ENCODE data around the gene PRODH2.
"Not testable (repeated sequence)": the region's sequence is repeated elsewhere in the genome, so short reads cannot be mapped to it uniquely, and the experiment has no call there.

Gene PRODH2

DNA sequence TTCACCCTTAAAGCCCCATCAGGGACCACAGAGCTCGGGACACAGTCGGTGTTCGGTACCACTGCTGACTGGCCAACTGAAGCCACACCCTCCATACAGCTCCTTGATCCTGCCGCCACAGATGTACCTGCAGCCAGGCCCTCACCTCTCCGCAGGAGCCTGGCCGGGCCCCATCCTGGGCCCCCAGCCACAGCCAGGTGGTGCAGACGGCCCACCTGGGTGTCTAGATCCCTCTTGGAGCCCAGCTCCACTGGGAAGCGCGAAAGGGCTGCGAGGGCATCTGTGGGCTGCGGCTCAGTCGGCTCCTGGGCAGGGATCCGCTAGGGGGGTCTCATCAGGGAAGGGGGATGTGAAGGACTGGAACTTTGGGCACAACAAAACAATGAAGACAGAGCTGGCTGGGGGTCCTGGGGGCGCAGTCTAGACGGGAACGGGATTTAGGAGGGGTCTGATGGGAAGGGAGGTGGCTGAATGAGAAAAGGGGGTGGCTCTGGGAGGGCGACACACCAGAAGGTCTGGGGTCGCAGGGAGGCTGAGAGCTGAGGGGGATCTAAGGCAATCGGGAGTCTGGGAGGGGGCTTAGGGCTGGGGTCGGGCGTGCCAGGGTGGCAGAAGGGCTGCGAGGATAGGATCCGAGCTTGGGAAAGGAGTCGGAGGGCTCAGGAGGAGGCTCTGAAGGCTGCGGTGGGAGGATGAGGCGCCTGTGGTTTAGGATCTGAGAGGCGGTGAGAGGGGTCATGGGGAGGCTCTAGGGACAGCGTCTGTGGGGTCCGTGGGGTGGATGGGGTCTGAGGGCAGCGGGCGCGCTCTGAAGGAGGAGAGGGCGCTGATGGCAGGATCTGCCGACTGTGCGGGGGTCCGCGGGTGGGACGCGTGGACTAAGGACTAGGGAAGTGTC lies 15.8 kb downstream of the PRODH2 start:
- no peak for DNase-seq (ENCODE audit: low read depth in 3 of 3)

DNA sequence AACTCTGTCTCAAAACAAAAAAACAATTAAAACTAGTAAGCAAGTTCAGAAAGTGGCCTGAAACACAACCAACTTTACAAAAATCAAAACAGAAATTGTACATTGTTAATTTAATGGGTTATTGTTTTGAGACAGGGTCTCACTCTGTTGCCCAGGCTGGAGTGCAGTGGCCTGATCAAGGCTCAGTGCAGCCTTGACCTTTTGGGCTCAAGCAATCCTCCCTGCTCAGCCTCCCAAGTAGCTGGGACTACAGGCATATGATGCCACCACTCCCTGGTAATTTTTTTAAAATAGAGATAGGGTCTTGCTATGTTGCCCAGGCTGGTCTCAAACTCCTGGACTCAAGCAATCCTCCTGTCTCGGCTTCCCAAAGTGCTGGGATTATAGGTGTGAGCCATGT lies 17.1 kb downstream of the PRODH2 start:
- DNase-seq (ENCODE audit: low read depth in 3 of 3), result not testable (repeated sequence)

DNA sequence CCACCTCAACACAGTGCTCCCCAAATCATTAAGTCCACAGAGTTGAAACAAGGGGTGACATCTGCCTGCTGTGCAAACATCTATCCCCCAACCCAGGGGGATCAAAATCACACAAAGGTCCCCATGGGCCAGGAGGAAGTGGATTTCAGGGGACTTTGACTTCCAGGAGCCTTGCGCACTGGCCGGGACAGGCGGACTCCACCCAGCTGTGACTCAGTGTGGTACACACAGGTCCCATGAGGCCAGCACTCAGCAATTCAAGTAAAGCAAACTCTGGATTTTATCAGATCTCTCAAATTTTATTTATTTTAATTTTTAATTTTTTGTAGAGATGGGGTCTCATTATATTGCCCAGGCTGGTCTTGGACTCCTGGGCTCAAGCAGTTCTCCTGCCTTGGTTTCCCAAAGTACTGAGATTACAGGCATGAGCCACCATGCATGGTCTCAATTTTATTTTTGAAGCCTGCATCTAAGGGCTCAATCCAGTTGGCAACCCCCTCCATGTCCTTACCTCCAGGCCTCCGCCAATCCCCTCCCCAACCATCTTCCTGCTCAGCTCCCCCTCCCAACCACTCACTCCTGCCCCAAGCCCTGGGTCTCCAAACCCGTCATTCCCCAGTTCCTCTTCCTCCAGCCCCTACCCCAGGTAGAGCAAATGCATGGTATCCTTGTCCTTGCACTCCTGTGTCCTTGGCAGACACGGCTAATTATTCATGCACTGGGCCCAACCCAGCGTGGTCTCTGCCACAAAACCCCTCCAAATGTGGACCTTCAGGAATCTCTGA lies 19.1 kb downstream of the PRODH2 start:
- no peak for DNase-seq (ENCODE audit: low read depth in 3 of 3)

DNA sequence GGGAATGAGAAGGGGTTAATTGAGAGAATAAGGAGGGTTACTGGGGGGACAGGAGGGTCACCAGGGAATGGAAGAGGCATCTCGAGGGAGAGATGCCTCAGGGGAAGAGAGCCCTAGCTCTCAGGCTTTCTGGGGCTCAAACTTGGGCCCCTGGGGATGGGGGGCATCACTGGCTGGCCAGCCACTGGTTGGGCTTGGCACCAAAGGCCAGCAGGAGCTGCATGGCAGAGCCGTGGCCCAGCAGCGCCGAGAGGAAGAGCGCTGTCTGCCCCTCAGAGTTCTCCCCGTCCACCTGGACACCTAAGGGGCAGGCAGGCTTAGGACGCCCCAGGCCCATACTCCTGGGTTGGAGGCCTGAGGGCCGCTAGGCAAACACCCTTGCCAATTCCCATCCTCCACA lies 19.8 kb downstream of the PRODH2 start:
- no peak for DNase-seq (ENCODE audit: low read depth in 3 of 3)

DNA sequence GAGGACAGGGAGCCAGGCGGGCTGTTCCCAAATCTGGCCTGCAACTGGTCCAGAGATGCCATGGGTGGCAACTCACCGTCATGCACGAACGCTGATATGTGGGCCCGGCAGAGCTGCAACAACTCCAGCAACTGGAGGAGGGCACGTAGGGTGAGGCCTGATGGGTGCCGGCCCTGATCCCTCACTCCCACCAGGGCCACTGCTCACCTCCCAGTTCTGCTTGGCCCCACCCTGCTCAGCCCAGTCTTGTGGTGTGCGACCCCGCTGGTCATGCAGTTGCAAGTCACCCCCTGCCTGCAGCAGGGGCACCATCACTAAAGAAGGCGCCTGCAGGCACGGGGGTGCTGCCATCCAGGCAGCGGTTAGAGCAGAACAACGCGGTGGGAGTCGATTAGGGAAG lies 20.3 kb downstream of the PRODH2 start:
- DNase-seq (ENCODE audit: low read depth in 3 of 3), result no peak

DNA sequence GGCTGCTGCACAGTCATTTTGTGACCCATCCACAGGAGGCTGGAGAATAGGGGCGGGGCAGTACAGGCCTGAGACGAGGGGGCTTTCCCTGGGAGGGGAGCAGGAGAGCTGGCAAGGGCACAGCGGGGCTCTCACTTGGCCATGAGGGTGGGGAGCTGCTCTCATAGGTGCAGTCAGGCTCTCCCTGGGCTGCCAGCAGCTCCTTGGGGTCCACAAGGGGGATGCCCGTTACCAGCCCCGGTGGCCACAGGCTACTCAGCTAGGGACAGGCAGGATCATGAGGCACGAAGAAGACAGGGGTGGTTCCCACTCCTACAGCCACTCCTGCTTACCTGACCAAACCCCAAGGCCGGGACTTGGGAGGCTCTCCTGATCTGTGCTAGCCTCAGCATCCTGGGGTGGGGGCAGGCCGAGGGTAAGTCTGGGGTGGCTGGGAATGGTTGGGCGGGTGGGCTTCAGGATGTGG lies 20.8 kb downstream of the PRODH2 start:
- no peak for DNase-seq (ENCODE audit: low read depth in 3 of 3)

DNA sequence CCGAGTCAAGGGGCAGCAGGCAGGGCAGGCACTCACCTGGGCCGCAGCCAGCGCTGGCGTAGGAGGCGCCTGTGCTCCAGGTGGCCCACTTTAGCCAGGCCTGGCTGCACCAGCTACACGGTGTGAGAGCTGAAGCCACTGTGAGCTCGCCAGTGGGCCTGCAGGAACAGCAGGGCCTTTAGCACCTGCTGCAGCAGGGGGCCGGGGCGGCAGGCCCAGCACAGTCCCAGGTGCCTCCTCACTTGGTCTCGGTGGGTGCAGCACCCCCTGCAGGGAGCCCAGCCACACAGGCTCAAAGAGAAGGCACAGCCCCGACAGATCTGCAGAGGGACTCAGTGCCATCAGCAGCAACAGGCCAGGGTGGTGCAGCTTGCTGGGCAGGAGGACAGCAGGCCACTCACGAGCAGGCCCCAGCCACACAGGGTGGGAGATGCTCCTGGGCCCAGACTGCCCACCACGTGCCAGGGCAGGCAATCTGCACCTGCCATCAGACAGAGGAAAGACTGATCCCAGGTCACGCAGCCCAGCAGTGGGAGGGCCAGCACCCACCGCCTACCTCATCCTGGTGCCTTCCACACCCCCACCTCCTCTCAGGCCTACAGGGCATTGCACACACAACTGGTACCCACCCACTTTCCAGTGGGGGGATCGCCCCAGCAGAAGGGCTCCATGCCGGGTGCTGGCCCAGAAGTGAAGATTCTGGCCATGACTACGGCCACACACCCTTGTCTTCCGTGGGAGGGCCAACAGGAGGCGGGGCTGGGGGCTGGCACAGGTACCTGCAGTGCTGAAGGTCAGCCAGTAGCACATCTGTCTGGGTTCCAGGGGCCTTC lies 21.4 kb downstream of the PRODH2 start:
- DNase-seq (ENCODE audit: low read depth in 3 of 3), result no peak

DNA sequence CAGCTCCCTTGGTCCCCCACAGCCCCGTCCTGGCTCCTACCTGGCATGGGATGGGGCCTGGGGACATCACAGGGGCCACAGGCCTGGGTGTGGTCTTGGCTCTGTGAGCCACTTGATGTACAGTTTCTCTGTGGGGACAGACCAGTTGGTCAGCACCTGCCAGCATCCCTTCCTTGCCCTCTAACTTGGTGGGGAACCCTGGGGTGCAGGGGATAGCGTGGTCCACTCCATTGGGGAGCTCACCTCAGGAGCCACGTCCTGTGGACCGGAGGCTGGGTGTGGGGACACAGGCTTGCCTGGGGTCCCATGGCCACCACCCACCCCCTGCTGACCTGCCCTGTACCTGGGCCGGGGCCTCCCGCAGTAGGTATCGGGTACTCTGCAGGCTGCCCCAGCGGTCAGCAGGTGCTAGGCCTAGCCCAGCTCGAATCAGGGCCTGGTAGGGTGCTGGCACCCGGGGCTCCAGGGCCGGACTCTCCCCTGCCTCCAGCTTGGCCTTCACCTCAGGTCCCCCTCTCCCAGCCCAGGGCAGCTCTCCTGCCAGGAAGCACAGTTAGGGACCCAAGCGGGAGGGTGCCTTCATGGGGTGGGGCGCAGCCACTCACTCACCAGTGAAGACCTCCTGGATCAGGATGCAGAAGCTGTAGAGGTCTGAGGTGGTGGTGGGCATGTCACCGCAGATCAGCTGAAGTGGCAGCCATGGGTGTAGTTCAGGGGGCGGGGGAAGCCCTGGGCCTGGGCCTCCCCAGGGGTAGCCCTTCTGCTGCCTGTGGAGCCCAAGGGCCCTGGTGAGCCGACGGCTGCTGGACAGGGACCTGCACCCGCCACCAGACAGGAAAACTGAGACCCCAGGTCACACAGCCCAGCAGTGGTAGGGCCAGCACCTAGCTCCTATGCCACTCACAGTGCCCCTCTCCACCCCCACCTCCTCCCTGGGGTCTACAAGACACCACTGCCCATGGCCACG lies 22.4 kb downstream of the PRODH2 start:
- no peak for DNase-seq (ENCODE audit: low read depth in 3 of 3)

DNA sequence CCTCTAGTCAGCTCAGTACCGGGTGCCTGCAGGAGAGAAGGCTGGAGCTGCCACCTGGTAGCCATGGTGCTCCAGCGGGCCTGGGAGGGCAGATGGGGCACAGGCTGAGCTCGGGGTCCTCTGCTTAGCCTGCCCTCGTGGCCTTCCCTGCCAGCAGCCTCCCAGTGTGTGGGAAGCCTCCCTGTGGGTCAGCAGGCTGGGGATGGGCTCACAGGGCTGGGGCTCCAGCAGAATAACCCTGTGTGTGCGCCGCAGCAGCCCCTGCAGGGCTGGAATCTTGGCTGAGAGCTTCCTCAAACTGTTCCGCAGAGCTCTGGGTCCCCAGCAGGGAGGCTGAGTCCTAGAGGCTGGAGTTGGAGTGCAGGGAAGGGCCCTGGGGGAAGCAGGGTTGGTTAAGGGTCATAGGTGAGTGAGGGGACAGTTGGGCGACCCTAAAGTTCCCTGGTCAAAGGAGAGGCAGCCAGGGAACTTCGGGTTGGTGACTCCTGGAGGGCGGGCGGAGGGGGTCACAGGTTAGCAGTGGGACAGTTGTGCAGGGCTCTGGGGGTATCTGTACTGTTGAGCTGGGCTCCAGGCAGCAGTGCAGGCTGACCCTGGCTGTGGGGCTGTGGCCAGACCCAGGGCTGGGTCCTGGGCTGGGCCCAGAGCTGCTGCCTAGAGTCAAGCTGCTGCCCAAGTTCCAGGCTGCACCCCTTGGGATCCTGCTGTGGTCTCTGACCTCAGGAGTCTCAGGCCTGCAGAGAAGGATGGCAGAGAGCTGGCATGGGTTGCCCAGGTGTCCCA lies 23.3 kb downstream of the PRODH2 start:
- no peak for DNase-seq (ENCODE audit: low read depth in 3 of 3)

DNA sequence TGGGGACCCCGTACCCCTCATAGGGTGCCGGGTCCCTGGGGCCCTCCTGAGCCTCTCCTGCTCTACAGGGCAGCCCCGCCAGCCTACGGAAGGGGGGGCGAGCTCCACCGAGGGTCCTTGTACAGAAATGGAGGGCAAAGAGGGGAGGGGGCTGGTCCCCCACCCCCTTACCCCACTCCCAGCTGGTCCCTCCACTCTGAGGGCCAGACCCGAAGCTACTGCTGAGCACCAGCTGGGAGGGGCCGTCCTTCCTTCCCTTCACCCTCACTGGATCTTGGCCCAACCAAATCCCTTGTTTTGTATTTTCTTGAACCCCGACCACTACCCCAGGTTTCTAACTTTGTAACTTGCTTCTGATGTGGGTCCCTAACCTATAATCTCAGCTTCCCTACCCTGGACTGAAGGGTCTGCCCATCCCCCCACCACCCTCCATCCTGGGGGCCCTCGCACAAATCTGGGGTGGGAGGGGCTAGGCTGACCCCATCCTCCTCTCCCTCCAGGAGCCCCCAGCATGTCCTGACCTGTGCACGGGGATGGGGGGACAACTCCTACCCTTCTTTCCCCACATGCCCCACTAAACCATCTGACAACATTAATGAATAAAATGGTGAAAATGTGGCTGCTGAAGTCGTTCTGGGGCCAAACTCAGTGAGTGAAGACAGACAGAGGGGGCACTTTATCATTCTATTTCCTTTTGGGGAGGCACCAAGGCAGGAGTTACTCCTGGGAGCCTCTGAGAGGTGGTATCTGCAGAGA lies 24.3 kb downstream of the PRODH2 start:
- DNase-seq (ENCODE audit: low read depth in 3 of 3), result no peak

DNA sequence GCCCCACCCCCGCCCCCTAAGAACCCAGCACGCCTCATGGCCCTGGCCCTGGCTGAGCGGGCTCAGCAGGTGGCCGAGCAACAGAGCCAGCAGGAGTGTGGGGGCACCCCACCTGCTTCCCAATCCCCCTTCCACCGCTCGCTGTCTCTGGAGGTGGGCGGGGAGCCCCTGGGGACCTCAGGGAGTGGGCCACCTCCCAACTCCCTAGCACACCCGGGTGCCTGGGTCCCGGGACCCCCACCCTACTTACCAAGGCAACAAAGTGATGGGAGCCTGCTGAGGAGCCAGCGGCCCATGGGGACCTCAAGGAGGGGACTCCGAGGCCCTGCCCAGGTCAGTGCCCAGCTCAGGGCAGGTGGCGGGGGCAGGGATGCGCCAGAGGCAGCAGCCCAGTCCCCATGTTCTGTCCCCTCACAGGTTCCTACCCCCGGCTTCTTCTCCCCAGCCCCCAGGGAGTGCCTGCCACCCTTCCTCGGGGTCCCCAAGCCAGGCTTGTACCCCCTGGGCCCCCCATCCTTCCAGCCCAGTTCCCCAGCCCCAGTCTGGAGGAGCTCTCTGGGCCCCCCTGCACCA lies 25.3 kb downstream of the PRODH2 start:
- DNase-seq (ENCODE audit: low read depth in 3 of 3), result no peak

DNA sequence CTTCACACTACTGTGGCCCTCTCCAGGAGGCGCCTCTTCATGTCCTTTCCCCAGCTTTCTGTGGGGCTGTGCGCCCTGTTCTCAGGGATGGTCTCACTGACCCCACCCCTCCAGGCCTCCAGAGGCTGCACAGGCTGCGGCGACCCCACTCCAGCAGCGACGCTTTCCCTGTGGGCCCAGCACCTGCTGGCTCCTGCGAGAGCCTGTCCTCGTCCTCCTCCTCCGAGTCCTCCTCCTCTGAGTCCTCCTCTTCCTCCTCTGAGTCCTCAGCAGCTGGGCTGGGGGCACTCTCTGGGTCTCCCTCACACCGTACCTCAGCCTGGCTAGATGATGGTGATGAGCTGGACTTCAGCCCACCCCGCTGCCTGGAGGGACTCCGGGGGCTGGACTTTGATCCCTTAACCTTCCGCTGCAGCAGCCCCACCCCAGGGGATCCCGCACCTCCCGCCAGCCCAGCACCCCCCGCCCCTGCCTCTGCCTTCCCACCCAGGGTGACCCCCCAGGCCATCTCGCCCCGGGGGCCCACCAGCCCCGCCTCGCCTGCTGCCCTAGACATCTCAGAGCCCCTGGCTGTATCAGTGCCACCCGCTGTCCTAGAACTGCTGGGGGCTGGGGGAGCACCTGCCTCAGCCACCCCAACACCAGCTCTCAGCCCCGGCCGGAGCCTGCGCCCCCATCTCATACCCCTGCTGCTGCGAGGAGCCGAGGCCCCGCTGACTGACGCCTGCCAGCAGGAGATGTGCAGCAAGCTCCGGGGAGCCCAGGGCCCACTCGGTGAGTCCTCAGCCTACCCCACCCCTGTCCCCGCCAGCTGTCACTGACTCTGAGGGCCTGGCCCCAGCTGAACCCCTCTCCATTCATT lies 26.1 kb downstream of the PRODH2 start:
- DNase-seq (ENCODE audit: low read depth in 3 of 3), result no peak

DNA sequence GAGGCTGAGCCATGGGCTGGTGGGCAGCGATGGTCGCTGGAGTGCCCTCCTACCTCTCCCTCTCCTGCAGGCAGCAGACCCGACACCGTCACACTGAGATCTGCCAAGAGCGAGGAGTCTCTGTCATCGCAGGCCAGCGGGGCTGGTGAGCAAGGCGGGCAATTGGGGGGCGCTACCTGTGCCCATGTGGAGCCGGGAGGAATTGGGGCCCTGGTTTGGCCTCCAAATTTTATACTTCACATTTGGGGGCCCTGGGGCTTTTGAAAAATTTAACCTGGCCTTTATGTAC lies 27.4 kb downstream of the PRODH2 start:
- DNase-seq (ENCODE audit: low read depth in 3 of 3), result no peak

DNA sequence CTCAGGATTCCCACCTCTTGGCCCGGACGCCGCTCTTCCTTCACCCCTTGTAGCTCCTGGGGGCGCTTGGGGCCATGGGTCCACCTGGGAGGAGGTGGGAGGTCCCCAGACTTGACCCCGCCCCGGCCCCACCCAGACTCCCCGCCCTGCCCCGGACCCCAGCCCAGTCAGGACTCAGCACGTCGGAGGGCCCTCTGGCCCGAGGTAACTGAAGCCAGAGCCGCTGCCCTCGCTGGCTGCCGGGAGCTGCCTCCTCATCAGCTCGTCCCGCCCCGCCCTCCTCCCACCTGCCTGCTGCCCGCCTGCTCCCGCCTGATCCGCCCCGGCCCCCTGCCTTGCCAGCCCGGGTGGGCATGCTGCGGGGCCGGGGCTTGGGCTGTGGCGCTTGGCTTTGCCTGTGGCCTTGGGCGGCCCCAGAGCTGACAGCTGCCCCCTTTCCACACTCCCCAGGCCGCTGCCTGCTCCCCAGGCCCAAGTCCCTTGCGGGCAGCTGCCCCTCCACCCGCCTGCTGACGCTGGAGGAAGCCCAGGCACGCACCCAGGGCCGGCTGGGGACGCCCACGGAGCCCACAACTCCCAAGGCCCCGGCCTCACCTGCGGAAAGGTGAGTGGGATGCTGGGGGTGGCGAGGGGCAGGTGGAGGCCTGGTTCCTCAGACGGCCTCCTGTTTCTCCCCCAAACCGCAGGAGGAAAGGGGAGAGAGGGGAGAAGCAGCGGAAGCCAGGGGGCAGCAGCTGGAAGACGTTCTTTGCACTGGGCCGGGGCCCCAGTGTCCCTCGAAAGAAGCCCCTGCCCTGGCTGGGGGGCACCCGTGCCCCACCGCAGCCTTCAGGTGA lies 27.9 kb downstream of the PRODH2 start:
- DNase-seq (ENCODE audit: low read depth in 3 of 3), result no peak

DNA sequence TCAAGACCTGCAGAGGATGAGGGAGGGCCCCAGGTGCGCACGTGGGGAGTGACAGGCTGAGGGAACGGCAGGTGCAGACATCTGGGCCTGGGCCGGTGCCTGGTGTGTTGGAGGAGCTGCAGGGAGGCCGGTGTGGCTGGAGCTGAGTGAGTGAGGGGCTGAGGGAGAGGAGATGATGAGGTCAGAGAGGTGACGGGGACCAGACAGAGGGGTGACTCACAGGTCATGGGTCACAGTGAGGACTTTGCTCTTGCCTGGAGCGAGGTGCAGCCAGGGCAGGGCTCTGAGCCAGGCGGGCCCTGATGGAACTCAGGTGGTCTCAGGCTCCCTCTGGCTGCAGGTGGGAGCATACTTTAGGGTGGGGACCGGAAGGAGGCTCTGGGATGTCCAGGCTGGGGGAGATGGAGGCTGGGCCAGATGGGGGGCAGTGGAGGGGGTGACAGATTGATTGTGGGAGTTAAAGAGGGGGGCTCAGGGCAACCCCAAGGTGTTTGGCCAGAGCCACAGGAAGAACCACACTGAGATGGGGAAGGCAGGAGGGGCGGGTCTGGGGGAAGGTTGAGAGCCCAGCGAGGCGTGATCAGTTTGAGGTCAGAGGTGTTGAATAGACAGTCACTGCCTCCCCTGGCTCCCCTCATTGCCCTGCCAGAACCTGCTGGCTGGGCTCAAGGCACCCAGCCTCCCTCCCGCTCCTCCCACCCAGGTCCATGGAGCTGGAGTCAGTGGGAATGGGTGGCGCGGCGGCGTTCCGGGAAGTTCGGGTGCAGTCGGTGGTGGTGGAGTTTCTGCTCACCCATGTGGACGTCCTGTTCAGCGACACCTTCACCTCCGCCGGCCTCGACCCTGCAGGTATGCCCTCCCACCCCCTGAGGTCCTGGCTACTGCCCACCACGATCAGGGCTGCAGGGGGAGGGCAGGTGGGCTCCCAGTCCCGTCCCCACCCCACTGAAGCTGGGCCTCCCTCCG lies 28.9 kb downstream of the PRODH2 start:
- DNase-seq (ENCODE audit: low read depth in 3 of 3), result no peak

DNA sequence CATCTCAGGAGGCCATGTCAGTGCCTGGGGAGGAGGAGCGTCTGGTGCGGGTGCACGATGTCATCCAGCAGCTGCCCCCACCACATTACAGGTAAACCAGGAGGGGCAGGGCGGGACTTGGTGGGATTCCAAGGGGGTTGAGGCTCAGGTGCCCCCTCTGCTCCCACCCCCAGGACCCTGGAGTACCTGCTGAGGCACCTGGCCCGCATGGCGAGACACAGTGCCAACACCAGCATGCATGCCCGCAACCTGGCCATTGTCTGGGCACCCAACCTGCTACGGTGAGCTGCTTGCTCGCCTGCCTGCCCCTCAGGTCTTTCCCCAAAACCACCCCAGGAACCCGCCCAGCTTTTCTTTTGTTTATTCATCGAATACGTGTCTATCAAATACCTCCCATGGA lies 30.1 kb downstream of the PRODH2 start:
- DNase-seq (ENCODE audit: low read depth in 3 of 3), result no peak

Measured in stimulated activated CD4-positive, alpha-beta T cell treated with anti-CD3 and anti-CD28 coated beads, TNF-alpha, amount 100 ng/mL, for 24 hours (primary cell).